KOPT-K1 (cell line): ENCODE data around the gene SAMD9L.

Experiments
- H3K27ac ChIP-seq: fragments of 200-600 bp; sonication (generic); 2 replicates; pipeline ENCODE4 v1.5.1; 2016; ENCODE audit warnings: antibody characterized with exemption, mild to moderate bottlenecking, low read depth, low read length; ENCODE audit not compliant: poor library complexity, severe bottlenecking
- H3K36me3 ChIP-seq: fragments of 200-600 bp; sonication (generic); 2 replicates; pipeline ENCODE4 v1.5.1; 2017; ENCODE audit warnings: antibody characterized with exemption, mild to moderate bottlenecking, low read length, moderate library complexity; ENCODE audit not compliant: insufficient read depth
- H3K9me3 ChIP-seq: fragments of 200-600 bp; sonication (generic); 2 replicates; pipeline ENCODE4 v1.5.1; 2017; ENCODE audit warnings: antibody characterized with exemption, low read length, mild to moderate bottlenecking; ENCODE audit not compliant: insufficient read depth, poor library complexity, severe bottlenecking

SAMD9L gene

GRCh38 chr7:93120592-93121549 lies 27.3 kb downstream of the SAMD9L start:
- Histone ChIP-seq H3K27ac (no peak overlapping the region), H3K9me3 (peaks cover 12% of the 10 kb centered on the region), H3K36me3 (no peaks in the 10 kb centered on the region)

- Histone ChIP-seq H3K27ac (no peak overlapping the region), H3K9me3 (peaks cover 11% of the 10 kb centered on the region), H3K36me3 (no peaks in the 10 kb centered on the region)
Observed at GRCh38 chr7:93119191-93119905, 28.8 kb downstream of the SAMD9L start.

GRCh38 chr7:93117852-93118530 lies 30.2 kb downstream of the SAMD9L start, which contains the start of gene SAMD9:
SAMD9 (minus strand) TSS chr7:93117979; CDS start chr7:93106097, 11,882 bp downstream.
- peak within 1 kb of the TSS; percentile 81 for H3K27ac ChIP-seq
- H3K9me3 ChIP-seq: peaks cover 11% of the 10 kb centered on the region
- peaks cover 4% of the 10 kb centered on the region; the same call in 1 of the 2 replicates for H3K36me3 ChIP-seq

DNA sequence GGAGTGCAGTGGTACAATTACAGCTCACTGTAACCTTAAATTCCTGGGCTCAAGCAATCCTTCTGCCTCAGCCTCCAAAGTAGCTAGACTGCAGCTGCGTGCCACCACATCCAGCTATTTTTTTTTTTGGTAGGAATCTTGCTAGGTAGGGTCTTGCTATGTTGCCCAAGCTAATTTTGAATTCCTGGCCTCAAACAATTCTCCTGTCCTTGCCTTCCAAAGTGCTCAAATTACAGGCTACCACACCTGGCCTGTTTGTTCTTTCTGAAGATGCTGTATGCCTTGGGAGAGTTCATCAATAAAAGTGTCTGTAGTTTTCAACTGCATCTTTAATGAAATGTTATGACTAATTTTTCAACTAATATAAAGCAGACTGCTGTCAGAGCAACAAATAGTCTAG lies 30.9 kb downstream of the SAMD9L start:
- Histone ChIP-seq H3K36me3 (peaks cover 4% of the 10 kb centered on the region; the same call in 1 of the 2 replicates), H3K9me3 (peaks cover 11% of the 10 kb centered on the region), H3K27ac (peak overlapping the region; percentile 81)

- H3K27ac ChIP-seq: no peak overlapping the region
Observed at GRCh38 chr7:93115796-93116195, 32.4 kb downstream of the SAMD9L start.

DNA sequence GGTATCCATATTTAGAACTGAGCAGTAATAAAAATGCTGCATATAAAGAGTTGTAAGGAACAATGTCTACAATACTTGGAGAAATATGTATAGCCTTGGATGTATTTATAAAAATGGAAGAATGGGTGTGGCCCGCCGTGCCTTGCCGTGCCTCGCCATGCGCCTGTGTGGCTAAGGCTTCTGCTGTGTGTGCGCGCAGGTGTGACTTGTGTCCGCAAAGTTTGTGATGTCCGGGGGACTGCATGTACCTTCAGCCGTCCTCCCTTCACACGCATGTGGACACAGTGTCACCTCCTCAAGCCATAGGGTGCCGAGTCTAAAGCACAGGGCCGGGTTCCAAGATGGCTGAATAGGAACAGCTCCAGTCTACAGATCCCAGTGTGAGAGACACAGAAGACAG lies 40.2 kb downstream of the SAMD9L start:
- H3K36me3 ChIP-seq: peaks cover 68% of the 10 kb centered on the region
- H3K9me3 ChIP-seq: peaks cover 64% of the 10 kb centered on the region
- H3K27ac ChIP-seq: no peak overlapping the region

More at GRCh38 chr7:93115796-93116195, 32.4 kb downstream of the SAMD9L start:
- Histone ChIP-seq H3K9me3 (peaks cover 10% of the 10 kb centered on the region), H3K36me3 (peaks cover 4% of the 10 kb centered on the region; the same call in 1 of the 2 replicates)

- H3K9me3 ChIP-seq: peaks cover 41% of the 10 kb centered on the region
- 0 out of 2 replicates have a peak, but pooled peaks cover 2% of the 10 kb centered on the region for H3K36me3 ChIP-seq
Observed at GRCh38 chr7:93097388-93097787, 50.8 kb downstream of the SAMD9L start.

GRCh38 chr7:93092757-93093370 lies 55.3 kb downstream of the SAMD9L start:
- Histone ChIP-seq H3K9me3 (peaks cover 19% of the 10 kb centered on the region), H3K27ac (no peak overlapping the region), H3K36me3 (no peaks in the 10 kb centered on the region)

More at GRCh38 chr7:93097388-93097787, 50.8 kb downstream of the SAMD9L start:
- no peak overlapping the region for H3K27ac ChIP-seq
